Activated T-helper 1 cell treated with anti-CD3 and anti-CD28 coated beads, Interleukin-12 subunit alpha, Interleukin-12 subunit beta, Interleukin-2, Interleukin-4 antibody, amounts not matched to agents 30 ng/mL and 10 ng/mL and 1 ng/mL, durations not matched to agents 14 hours and 24 hours and 36 hours (primary cell): Measurements from ENCODE around the gene MAPT. TPM values are rescaled to one million over a fixed set of nuclear protein-coding genes. Genes with fewer than 3 reads are reported as not detected.

ENCODE experiments used
- DNase-seq: peaks from one replicate; pipeline ENCODE4 v3.0.0; 2021; ENCODE audit warnings: low spot score
- H3K27ac Mint-ChIP-seq: one replicate; pipeline ENCODE4 v1.8.0; 2021; ENCODE audit warnings: mild to moderate bottlenecking, mixed read lengths
- H3K27me3 Mint-ChIP-seq: one replicate; pipeline ENCODE4 v1.8.0; 2022; ENCODE audit warnings: mild to moderate bottlenecking, moderate library complexity, mixed read lengths; ENCODE audit not compliant: insufficient read depth
- H3K36me3 Mint-ChIP-seq: one replicate; pipeline ENCODE4 v1.8.0; 2021; ENCODE audit warnings: low read depth, mixed read lengths
- H3K4me1 Mint-ChIP-seq: one replicate; pipeline ENCODE4 v1.8.0; 2021; ENCODE audit warnings: low read depth, mixed read lengths
- H3K4me3 Mint-ChIP-seq: one replicate; pipeline ENCODE4 v1.8.0; 2021; ENCODE audit warnings: mild to moderate bottlenecking, moderate library complexity, mixed read lengths
- H3K9me3 Mint-ChIP-seq: one replicate; pipeline ENCODE4 v1.8.0; 2021; ENCODE audit warnings: mixed read lengths
- intact Hi-C: fragments of 100-400 bp; cut with micrococcal nuclease; formaldehyde crosslinking; loops from one replicate; pipeline ENCODE4 v1.15.1; 2024
- total RNA-seq: library from RNA; stranded (reverse); gene quantifications from 2 replicates; pipeline ENCODE4 v1.2.3, GENCODE V29; 2022

The MAPT gene
- total RNA-seq, 1 donor from 2014 or later = 1.1 TPM

GRCh38 chr17:46027048-46027975 lies 133.0 kb downstream of the MAPT start:
- intact Hi-C loops = no loop called here
- Mint-ChIP-seq H3K36me3 (peaks cover 26% of the 10 kb centered on the region), H3K4me3 (no peak overlapping the region), H3K27ac (peak overlapping the region; percentile 10), H3K27me3 (no peaks in the 10 kb centered on the region), H3K4me1 (peaks cover 18% of the 10 kb centered on the region), H3K9me3 (no peaks in the 10 kb centered on the region)
- no peak for DNase-seq

- no peak for DNase-seq
- peaks cover 29% of the 10 kb centered on the region for H3K36me3 Mint-ChIP-seq
- no peaks in the 10 kb centered on the region for H3K27me3 Mint-ChIP-seq
- H3K27ac Mint-ChIP-seq = peak overlapping the region; percentile 5
- peaks cover 18% of the 10 kb centered on the region for H3K4me1 Mint-ChIP-seq
- no peak overlapping the region for H3K4me3 Mint-ChIP-seq
- no peaks in the 10 kb centered on the region for H3K9me3 Mint-ChIP-seq
- intact Hi-C loops = no loop called here
These were observed 133.6 kb downstream of the MAPT start for GRCh38 chr17:46027976-46028325.

- DNase-seq = no peak
- intact Hi-C loops = no loop called here
- Mint-ChIP-seq H3K9me3 (no peaks in the 10 kb centered on the region), H3K27ac (no peak overlapping the region), H3K27me3 (no peaks in the 10 kb centered on the region), H3K36me3 (peaks cover 31% of the 10 kb centered on the region), H3K4me3 (no peak overlapping the region), H3K4me1 (peaks cover 18% of the 10 kb centered on the region)
These were observed 134.0 kb downstream of the MAPT start for GRCh38 chr17:46028374-46028773.

- DNase-seq = no peak
- Mint-ChIP-seq H3K9me3 (no peaks in the 10 kb centered on the region), H3K4me1 (peaks cover 18% of the 10 kb centered on the region), H3K4me3 (no peak overlapping the region), H3K27ac (peak overlapping the region; percentile 72), H3K27me3 (no peaks in the 10 kb centered on the region), H3K36me3 (peaks cover 33% of the 10 kb centered on the region)
- intact Hi-C loops = no loop called here
These were observed 134.7 kb downstream of the MAPT start for GRCh38 chr17:46028981-46029565.

- peaks cover 21% of the 10 kb centered on the region for H3K4me1 Mint-ChIP-seq
- H3K4me3 Mint-ChIP-seq = no peak overlapping the region
- intact Hi-C loops = no loop called here
- no peak for DNase-seq
- H3K27me3 Mint-ChIP-seq = no peaks in the 10 kb centered on the region
- H3K27ac Mint-ChIP-seq = no peak overlapping the region
- no peaks in the 10 kb centered on the region for H3K9me3 Mint-ChIP-seq
- peaks cover 36% of the 10 kb centered on the region for H3K36me3 Mint-ChIP-seq
These were observed 135.3 kb downstream of the MAPT start for GRCh38 chr17:46029627-46030026.

- peaks cover 42% of the 10 kb centered on the region for H3K36me3 Mint-ChIP-seq
- no peaks in the 10 kb centered on the region for H3K9me3 Mint-ChIP-seq
- H3K4me1 Mint-ChIP-seq = peaks cover 32% of the 10 kb centered on the region
- intact Hi-C loops = no loop called here
- no peak for DNase-seq
- H3K27ac Mint-ChIP-seq = no peak overlapping the region
- no peaks in the 10 kb centered on the region for H3K27me3 Mint-ChIP-seq
- H3K4me3 Mint-ChIP-seq = no peak overlapping the region
These were observed 136.4 kb downstream of the MAPT start for GRCh38 chr17:46030752-46031151.

GRCh38 chr17:46031440-46031839 lies 137.1 kb downstream of the MAPT start:
- no peaks in the 10 kb centered on the region for H3K27me3 Mint-ChIP-seq
- intact Hi-C loops = no loop called here
- H3K4me1 Mint-ChIP-seq = peaks cover 37% of the 10 kb centered on the region
- no peak for DNase-seq
- H3K27ac Mint-ChIP-seq = no peak overlapping the region
- H3K4me3 Mint-ChIP-seq = no peak overlapping the region
- peaks cover 43% of the 10 kb centered on the region for H3K36me3 Mint-ChIP-seq
- H3K9me3 Mint-ChIP-seq = no peaks in the 10 kb centered on the region

- peaks cover 45% of the 10 kb centered on the region for H3K36me3 Mint-ChIP-seq
- H3K27ac Mint-ChIP-seq = no peak overlapping the region
- peaks cover 37% of the 10 kb centered on the region for H3K4me1 Mint-ChIP-seq
- H3K4me3 Mint-ChIP-seq = no peak overlapping the region
- no peaks in the 10 kb centered on the region for H3K9me3 Mint-ChIP-seq
- no peak for DNase-seq
- no peaks in the 10 kb centered on the region for H3K27me3 Mint-ChIP-seq
- intact Hi-C loops = no loop called here
These were observed 137.6 kb downstream of the MAPT start for GRCh38 chr17:46031920-46032319.

GRCh38 chr17:46032909-46033308 lies 138.6 kb downstream of the MAPT start:
- no peaks in the 10 kb centered on the region for H3K27me3 Mint-ChIP-seq
- peaks cover 36% of the 10 kb centered on the region for H3K4me1 Mint-ChIP-seq
- intact Hi-C loops = no loop called here
- H3K27ac Mint-ChIP-seq = no peak overlapping the region
- H3K36me3 Mint-ChIP-seq = peaks cover 48% of the 10 kb centered on the region
- H3K9me3 Mint-ChIP-seq = no peaks in the 10 kb centered on the region
- no peak overlapping the region for H3K4me3 Mint-ChIP-seq
- DNase-seq = no peak

GRCh38 chr17:46033392-46033791 lies 139.0 kb downstream of the MAPT start:
- Mint-ChIP-seq H3K9me3 (no peaks in the 10 kb centered on the region), H3K4me3 (no peak overlapping the region), H3K27me3 (no peaks in the 10 kb centered on the region), H3K27ac (peak overlapping the region; percentile 1), H3K4me1 (peaks cover 36% of the 10 kb centered on the region), H3K36me3 (peaks cover 53% of the 10 kb centered on the region)
- intact Hi-C loops = no loop called here
- DNase-seq = no peak

- Mint-ChIP-seq H3K4me1 (peaks cover 25% of the 10 kb centered on the region), H3K9me3 (no peaks in the 10 kb centered on the region), H3K4me3 (no peak overlapping the region), H3K36me3 (peaks cover 51% of the 10 kb centered on the region), H3K27me3 (no peaks in the 10 kb centered on the region), H3K27ac (peak overlapping the region; percentile 65)
- DNase-seq = peak; percentile 11
- intact Hi-C loops = loop anchor here (1.0 kb wide), 1 partner anchor 17 kb away; no protein-coding TSS in a partner anchor
These were observed 140.9 kb downstream of the MAPT start for GRCh38 chr17:46035112-46035818.

GRCh38 chr17:46036491-46036890 lies 142.1 kb downstream of the MAPT start:
- H3K9me3 Mint-ChIP-seq = no peaks in the 10 kb centered on the region
- DNase-seq = no peak
- H3K4me1 Mint-ChIP-seq = peaks cover 25% of the 10 kb centered on the region
- intact Hi-C loops = no loop called here
- H3K4me3 Mint-ChIP-seq = no peak overlapping the region
- H3K36me3 Mint-ChIP-seq = peaks cover 50% of the 10 kb centered on the region
- no peak overlapping the region for H3K27ac Mint-ChIP-seq
- H3K27me3 Mint-ChIP-seq = no peaks in the 10 kb centered on the region

GRCh38 chr17:46037722-46038255 lies 143.4 kb downstream of the MAPT start:
- Mint-ChIP-seq H3K36me3 (peaks cover 47% of the 10 kb centered on the region), H3K27ac (peak overlapping the region; percentile 21)

More at GRCh38 chr17:46037722-46038255, 143.4 kb downstream of the MAPT start:
- intact Hi-C loops = no loop called here
- no peak for DNase-seq
- peaks cover 25% of the 10 kb centered on the region for H3K4me1 Mint-ChIP-seq
- no peaks in the 10 kb centered on the region for H3K27me3 Mint-ChIP-seq
- H3K4me3 Mint-ChIP-seq = no peak overlapping the region
- H3K9me3 Mint-ChIP-seq = no peaks in the 10 kb centered on the region
